Measurements from ENCODE around the gene NDUFA11.

Gene NDUFA11

GRCh38 chr19:5894704-5895349 is 8.8 kb downstream of the NDUFA11 start:
- Histone ChIP-seq H3K4me2 (ENCODE audit: low read length) (no peak overlapping the region), H3F3A (ENCODE audit: control insufficient read depth, insufficient read depth) (0 out of 2 replicates have a peak, but pooled peaks cover 5% of the 10 kb centered on the region), H4K20me1 (ENCODE audit: control insufficient read depth, insufficient read depth, low read depth, low read length) (no peaks in the 10 kb centered on the region), H3K4me1 (ENCODE audit: control insufficient read depth, low read length) (no peaks in the 10 kb centered on the region), H3K27me3 (ENCODE audit: control insufficient read depth, low read length) (no peaks in the 10 kb centered on the region; the same call in none of the 2 replicates), H3K36me3 (ENCODE audit: control insufficient read depth, low read length) (peaks cover 21% of the 10 kb centered on the region), H3K9me2 (replicated peaks; ENCODE audit: control insufficient read depth, low read length) (no peaks in the 10 kb centered on the region), H3K9me3 (ENCODE audit: control insufficient read depth, insufficient read depth, low read length) (no peaks in the 10 kb centered on the region), H3K4me3 (ENCODE audit: low read length) (no peak overlapping the region), H3K27ac (ENCODE audit: low read depth, low read length) (no peak overlapping the region), H3K79me2 (ENCODE audit: control insufficient read depth, low read length) (peaks cover 20% of the 10 kb centered on the region)
- TF ChIP-seq CTCF (IDR thresholded peaks at IDR 0.05; ENCODE audit: low read depth, low read length, poor library complexity, severe bottlenecking), result no peak
- TF ChIP-seq EZH2phosphoT487 (IDR thresholded peaks at IDR 0.05; ENCODE audit: borderline replicate concordance, low read length), result no peak

GRCh38 chr19:5893907-5894703 is 9.5 kb downstream of the NDUFA11 start:
- Histone ChIP-seq H3K36me3 (ENCODE audit: control insufficient read depth, low read length) (peaks cover 20% of the 10 kb centered on the region), H3K4me1 (ENCODE audit: control insufficient read depth, low read length) (no peaks in the 10 kb centered on the region), H3K9me2 (replicated peaks; ENCODE audit: control insufficient read depth, low read length) (no peaks in the 10 kb centered on the region), H3K79me2 (ENCODE audit: control insufficient read depth, low read length) (peaks cover 17% of the 10 kb centered on the region), H3K4me3 (ENCODE audit: low read length) (no peak overlapping the region), H3K27me3 (ENCODE audit: control insufficient read depth, low read length) (peaks cover 3% of the 10 kb centered on the region), H3K9me3 (ENCODE audit: control insufficient read depth, insufficient read depth, low read length) (no peaks in the 10 kb centered on the region), H4K20me1 (ENCODE audit: control insufficient read depth, insufficient read depth, low read depth, low read length) (no peaks in the 10 kb centered on the region), H3K4me2 (ENCODE audit: low read length) (no peak overlapping the region), H3F3A (ENCODE audit: control insufficient read depth, insufficient read depth) (0 out of 2 replicates have a peak, but pooled peaks cover 5% of the 10 kb centered on the region), H3K27ac (ENCODE audit: low read depth, low read length) (no peak overlapping the region)
- TF ChIP-seq EZH2phosphoT487 (IDR thresholded peaks at IDR 0.05; ENCODE audit: borderline replicate concordance, low read length) (no peak), CTCF (IDR thresholded peaks at IDR 0.05; ENCODE audit: low read depth, low read length, poor library complexity, severe bottlenecking) (no peak)

GRCh38 chr19:5893296-5893903 is 10.2 kb downstream of the NDUFA11 start:
- H3K9me2 ChIP-seq (replicated peaks; ENCODE audit: control insufficient read depth, low read length), result no peaks in the 10 kb centered on the region
- no peaks in the 10 kb centered on the region for H3K9me3 ChIP-seq (ENCODE audit: control insufficient read depth, insufficient read depth, low read length)
- H3K27me3 ChIP-seq (ENCODE audit: control insufficient read depth, low read length), result peaks cover 3% of the 10 kb centered on the region
- H3K4me3 ChIP-seq (ENCODE audit: low read length), result no peak overlapping the region
- peaks cover 20% of the 10 kb centered on the region for H3K36me3 ChIP-seq (ENCODE audit: control insufficient read depth, low read length)
- H3F3A ChIP-seq (ENCODE audit: control insufficient read depth, insufficient read depth), result 0 out of 2 replicates have a peak, but pooled peaks cover 5% of the 10 kb centered on the region
- H3K79me2 ChIP-seq (ENCODE audit: control insufficient read depth, low read length), result peaks cover 11% of the 10 kb centered on the region
- no peaks in the 10 kb centered on the region for H3K4me1 ChIP-seq (ENCODE audit: control insufficient read depth, low read length)
- no peak overlapping the region for H3K27ac ChIP-seq (ENCODE audit: low read depth, low read length)
- H3K4me2 ChIP-seq (ENCODE audit: low read length), result no peak overlapping the region
- TF ChIP-seq CTCF (IDR thresholded peaks at IDR 0.05; ENCODE audit: low read depth, low read length, poor library complexity, severe bottlenecking), result no peak
- no peak for TF ChIP-seq EZH2phosphoT487 (IDR thresholded peaks at IDR 0.05; ENCODE audit: borderline replicate concordance, low read length)
- H4K20me1 ChIP-seq (ENCODE audit: control insufficient read depth, insufficient read depth, low read depth, low read length), result no peaks in the 10 kb centered on the region

All from DOHH2 (cell line).